ENCODE measurements around the gene DBF4. TPM values are rescaled to one million over a fixed set of nuclear protein-coding genes. Genes with fewer than 3 reads are reported as not detected.

Gene DBF4
- total RNA-seq, 2 donors from 2014 or later, result 1.6 to 2.2 TPM

DNA sequence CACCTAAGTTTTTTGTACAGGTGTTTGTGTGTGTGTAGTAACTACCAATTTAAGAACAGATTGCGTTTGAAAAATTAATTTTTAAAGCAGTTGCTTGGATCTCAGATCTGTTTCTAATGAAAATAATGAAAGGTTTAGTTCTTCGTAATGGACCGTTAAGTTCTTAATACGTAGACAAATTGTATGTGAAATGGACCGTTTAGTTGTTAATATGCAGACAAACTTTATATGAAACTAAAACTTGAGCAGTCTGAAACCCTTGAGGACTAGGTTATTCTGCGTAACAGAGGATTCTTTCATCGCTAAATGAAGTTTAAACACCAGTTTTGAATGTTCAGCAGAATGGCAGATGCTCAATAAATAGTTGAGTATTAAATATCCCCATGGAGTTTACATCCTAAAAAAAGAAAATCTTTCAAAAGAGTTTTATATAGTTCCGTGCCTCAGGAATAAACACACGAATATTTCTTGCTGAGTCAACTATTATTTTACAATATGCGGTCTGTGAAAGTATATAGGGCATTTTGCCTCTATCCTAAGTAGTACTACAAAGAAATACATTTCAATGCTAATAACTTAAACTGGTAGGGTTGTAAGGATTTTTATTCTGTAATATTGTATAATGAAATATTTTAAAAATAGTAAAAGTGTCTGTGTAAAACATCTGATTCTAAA, 1.2 kb downstream of the DBF4 start:
- no peak for DNase-seq (ENCODE audit: low spot score)
- Histone ChIP-seq H3K27ac (peak overlapping the region; percentile 92 to 97), H3K27me3 (no peaks in the 10 kb centered on the region)

DNA sequence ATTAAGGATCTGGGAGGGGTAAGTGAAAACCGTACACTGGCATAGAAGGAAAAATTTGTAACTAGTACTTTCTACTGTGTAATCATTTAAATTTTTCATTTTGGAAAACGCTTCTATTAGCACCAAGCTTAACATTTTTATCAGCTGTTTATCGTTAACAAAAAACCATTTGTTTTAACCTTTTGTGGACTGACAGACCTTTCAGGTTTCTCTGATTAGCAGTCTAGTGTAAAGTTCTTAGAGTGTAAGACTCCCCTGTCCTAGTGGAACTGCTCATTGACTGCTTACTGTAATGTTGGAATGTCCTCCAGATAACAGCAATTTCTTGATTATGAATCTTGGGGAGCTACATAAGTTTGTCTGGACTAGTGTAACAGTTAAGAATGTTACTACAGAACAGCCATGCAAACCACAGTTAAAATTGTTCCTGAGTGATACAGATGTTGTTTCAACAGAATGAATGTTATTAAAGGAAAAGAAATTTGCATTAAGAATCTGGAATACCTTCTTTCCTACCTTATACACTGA, 2.0 kb downstream of the DBF4 start:
- TF ChIP-seq, protein P1, sequence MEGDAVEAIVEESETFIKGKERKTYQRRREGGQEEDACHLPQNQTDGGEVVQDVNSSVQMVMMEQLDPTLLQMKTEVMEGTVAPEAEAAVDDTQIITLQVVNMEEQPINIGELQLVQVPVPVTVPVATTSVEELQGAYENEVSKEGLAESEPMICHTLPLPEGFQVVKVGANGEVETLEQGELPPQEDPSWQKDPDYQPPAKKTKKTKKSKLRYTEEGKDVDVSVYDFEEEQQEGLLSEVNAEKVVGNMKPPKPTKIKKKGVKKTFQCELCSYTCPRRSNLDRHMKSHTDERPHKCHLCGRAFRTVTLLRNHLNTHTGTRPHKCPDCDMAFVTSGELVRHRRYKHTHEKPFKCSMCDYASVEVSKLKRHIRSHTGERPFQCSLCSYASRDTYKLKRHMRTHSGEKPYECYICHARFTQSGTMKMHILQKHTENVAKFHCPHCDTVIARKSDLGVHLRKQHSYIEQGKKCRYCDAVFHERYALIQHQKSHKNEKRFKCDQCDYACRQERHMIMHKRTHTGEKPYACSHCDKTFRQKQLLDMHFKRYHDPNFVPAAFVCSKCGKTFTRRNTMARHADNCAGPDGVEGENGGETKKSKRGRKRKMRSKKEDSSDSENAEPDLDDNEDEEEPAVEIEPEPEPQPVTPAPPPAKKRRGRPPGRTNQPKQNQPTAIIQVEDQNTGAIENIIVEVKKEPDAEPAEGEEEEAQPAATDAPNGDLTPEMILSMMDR (IDR thresholded peaks at IDR 0.05), result no peak
- H3K9me3 ChIP-seq, result no peaks in the 10 kb centered on the region
- H3K36me3 ChIP-seq, result no peaks in the 10 kb centered on the region
- no peak overlapping the region for H3K27ac ChIP-seq
- no peak for DNase-seq (ENCODE audit: low spot score)
- peaks cover 0 to 37% of the 10 kb centered on the region in 2 donors for H3K4me1 ChIP-seq
- H3K4me3 ChIP-seq, result no peak overlapping the region
- H3K27me3 ChIP-seq, result no peaks in the 10 kb centered on the region

More for the DNA sequence above, 1.2 kb downstream of the DBF4 start:
- peak overlapping the region; percentile 63 to 93 for H3K4me3 ChIP-seq
- H3K4me1 ChIP-seq, result peaks cover 0 to 37% of the 10 kb centered on the region in 2 donors
- TF ChIP-seq, protein P1 (IDR thresholded peaks at IDR 0.05), result no peak
- H3K36me3 ChIP-seq, result no peaks in the 10 kb centered on the region
- no peaks in the 10 kb centered on the region for H3K9me3 ChIP-seq

DNA sequence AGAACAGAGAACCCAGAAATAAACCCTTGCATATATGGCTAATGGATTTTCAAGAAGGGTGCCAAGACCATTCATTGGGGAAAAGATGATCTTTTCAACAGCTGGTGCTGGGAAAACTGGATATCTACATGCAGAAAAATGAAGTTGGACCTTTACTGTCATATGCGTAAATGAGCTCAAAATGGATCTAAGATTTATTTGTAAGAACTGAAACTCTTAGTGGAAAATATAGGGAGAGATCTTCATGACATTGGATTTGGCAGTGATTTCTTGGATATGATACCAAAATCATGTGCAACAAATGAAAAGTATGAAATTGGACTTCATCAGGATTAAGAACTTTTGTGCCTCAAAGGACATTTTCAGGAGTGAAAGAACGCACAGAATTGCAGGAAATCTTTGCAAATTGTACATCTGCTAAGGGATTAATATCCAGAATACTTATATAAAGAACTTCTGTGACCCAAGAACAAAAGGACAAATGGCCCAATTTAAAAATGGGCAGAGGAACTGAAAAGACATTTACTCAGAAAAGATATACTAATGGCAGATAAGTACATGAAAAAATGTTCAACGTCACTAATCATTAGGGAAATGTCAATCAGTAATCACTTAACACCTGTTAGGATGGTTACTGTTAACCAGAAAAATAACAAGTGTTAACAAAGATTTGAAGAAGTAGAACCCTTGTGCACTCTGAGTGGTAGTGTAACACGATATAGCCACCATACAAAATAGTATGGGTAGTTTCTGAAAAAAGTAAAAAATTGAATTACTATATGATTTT, 6.1 kb downstream of the DBF4 start:
- no peaks in the 10 kb centered on the region for H3K9me3 ChIP-seq
- DNase-seq (ENCODE audit: low spot score), result no peak
- no peak overlapping the region for H3K4me3 ChIP-seq
- TF ChIP-seq, protein P1 (IDR thresholded peaks at IDR 0.05), result no peak
- H3K27me3 ChIP-seq, result no peaks in the 10 kb centered on the region
- peaks cover 0 to 13% of the 10 kb centered on the region in 2 donors for H3K4me1 ChIP-seq
- H3K27ac ChIP-seq, result no peak overlapping the region
- H3K36me3 ChIP-seq, result peaks cover 6% of the 10 kb centered on the region

DNA sequence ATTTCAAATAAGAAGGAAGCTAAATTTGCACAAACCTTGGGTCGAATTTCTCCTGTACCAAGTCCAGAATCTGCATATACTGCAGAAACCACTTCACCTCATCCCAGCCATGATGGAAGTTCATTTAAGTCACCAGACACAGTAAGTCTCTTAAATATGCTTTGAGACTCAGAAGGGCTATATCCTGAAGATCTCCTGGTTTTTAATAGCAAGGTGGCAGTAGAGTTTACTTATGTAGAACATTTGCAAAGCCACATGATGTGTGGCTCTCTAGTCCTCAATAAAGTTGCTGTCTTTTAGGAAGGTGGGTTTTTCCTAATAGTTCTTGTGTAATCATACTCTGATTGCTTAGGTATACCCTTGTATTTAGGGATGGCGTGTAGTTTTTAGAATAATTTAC, 8.7 kb downstream of the DBF4 start:
- TF ChIP-seq, protein P1 (IDR thresholded peaks at IDR 0.05), result no peak
- H3K27ac ChIP-seq, result no peak overlapping the region

DNA sequence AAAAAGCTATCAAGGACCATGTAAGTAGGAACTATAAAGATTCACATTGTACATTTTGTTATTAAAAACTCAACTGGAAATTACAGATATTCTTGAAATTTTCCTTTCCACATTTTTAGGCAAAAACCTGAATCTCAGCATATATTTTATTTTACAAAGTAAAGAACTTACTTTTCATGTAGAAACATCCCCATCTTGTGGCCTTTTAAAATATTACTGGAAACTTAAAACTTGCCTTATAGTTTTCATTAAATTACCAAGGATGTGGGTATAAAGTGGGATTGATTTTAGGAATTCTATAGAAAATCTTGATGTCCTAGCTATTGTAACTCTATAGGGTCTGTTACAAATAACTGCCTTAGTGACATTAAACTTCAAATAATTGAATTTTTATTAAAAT, 10.6 kb downstream of the DBF4 start:
- Histone ChIP-seq H3K27ac (no peak overlapping the region), H3K4me1 (no peaks in the 10 kb centered on the region), H3K36me3 (peaks cover 6% of the 10 kb centered on the region), H3K9me3 (no peaks in the 10 kb centered on the region), H3K4me3 (no peak overlapping the region), H3K27me3 (no peaks in the 10 kb centered on the region)
- DNase-seq (ENCODE audit: low spot score), result no peak
- TF ChIP-seq, protein P1 (IDR thresholded peaks at IDR 0.05), result peak in 1 of 2 donors; percentile 62

More for the DNA sequence above, 8.7 kb downstream of the DBF4 start:
- H3K4me1 ChIP-seq, result no peaks in the 10 kb centered on the region
- H3K27me3 ChIP-seq, result no peaks in the 10 kb centered on the region
- H3K4me3 ChIP-seq, result no peak overlapping the region
- DNase-seq (ENCODE audit: low spot score), result no peak
- H3K9me3 ChIP-seq, result no peaks in the 10 kb centered on the region
- H3K36me3 ChIP-seq, result peaks cover 6% of the 10 kb centered on the region
